ENCODE measurements around the gene PNLIPRP3. TPM values are rescaled to one million over a fixed set of nuclear protein-coding genes. Genes with fewer than 3 reads are reported as not detected.
A peak's percentile ranks its signal among the peaks of the same experiment; 100 is the strongest.

PNLIPRP3 gene
- total RNA-seq, 1 donor from 2014 or later: not detected

- no peak overlapping the region for H3K27ac Mint-ChIP-seq
- no peaks in the 10 kb centered on the region for H3K9me3 ChIP-seq (ENCODE audit: low read depth)
- DNase-seq (ENCODE audit: low spot score): no peak
These were observed 39.2 kb downstream of the PNLIPRP3 start for GRCh38 chr10:116466715-116467422.

GRCh38 chr10:116469437-116469836 lies 41.8 kb downstream of the PNLIPRP3 start:
- H4K20me1 ChIP-seq (ENCODE audit: low read depth): no peaks in the 10 kb centered on the region
- H3K4me2 ChIP-seq: no peak overlapping the region
- H3K27ac Mint-ChIP-seq: no peak overlapping the region
- H2AFZ ChIP-seq (replicated peaks): peak overlapping the region; percentile 21
- H3K27me3 Mint-ChIP-seq (ENCODE audit: insufficient read depth, low read depth): peaks cover 7% of the 10 kb centered on the region
- no peaks in the 10 kb centered on the region for H3F3A ChIP-seq (ENCODE audit: low read depth)
- no peaks in the 10 kb centered on the region for H3K4me1 ChIP-seq
- H3K9ac ChIP-seq: no peak overlapping the region
- no peak overlapping the region for H3K27ac ChIP-seq
- no peak overlapping the region for H3K4me3 Mint-ChIP-seq
- peaks cover 9% of the 10 kb centered on the region for H3K4me1 Mint-ChIP-seq
- no peaks in the 10 kb centered on the region for H3K9me3 ChIP-seq (ENCODE audit: low read depth)
- no peak for DNase-seq (ENCODE audit: low spot score)
- H3K27me3 ChIP-seq: no peaks in the 10 kb centered on the region
- H3K36me3 ChIP-seq: no peaks in the 10 kb centered on the region
- H3K79me2 ChIP-seq (ENCODE audit: low read depth): no peaks in the 10 kb centered on the region
- TF ChIP-seq EZH2phosphoT487 (IDR thresholded peaks at IDR 0.05) (no peak), EZH2 (IDR thresholded peaks at IDR 0.05) (no peak), CTCF (IDR thresholded peaks at IDR 0.05) (no peak)
- H3K9me3 Mint-ChIP-seq: no peaks in the 10 kb centered on the region
- H3K4me3 ChIP-seq: no peak overlapping the region
- H3K36me3 Mint-ChIP-seq: no peaks in the 10 kb centered on the region

More at GRCh38 chr10:116466715-116467422, 39.2 kb downstream of the PNLIPRP3 start:
- Histone ChIP-seq H3K4me2 (no peak overlapping the region), H3K27ac (no peak overlapping the region), H3K79me2 (ENCODE audit: low read depth) (no peaks in the 10 kb centered on the region), H3K4me3 (no peak overlapping the region), H3K4me1 (no peaks in the 10 kb centered on the region), H3K36me3 (no peaks in the 10 kb centered on the region), H3K9ac (no peak overlapping the region), H3F3A (ENCODE audit: low read depth) (no peaks in the 10 kb centered on the region), H3K27me3 (no peaks in the 10 kb centered on the region), H4K20me1 (ENCODE audit: low read depth) (no peaks in the 10 kb centered on the region), H2AFZ (replicated peaks) (peak overlapping the region; percentile 2)
- TF ChIP-seq CTCF (IDR thresholded peaks at IDR 0.05) (no peak), EZH2phosphoT487 (IDR thresholded peaks at IDR 0.05) (no peak), EZH2 (IDR thresholded peaks at IDR 0.05) (no peak)
- H3K4me3 Mint-ChIP-seq: no peak overlapping the region
- peaks cover 2% of the 10 kb centered on the region for H3K4me1 Mint-ChIP-seq
- no peaks in the 10 kb centered on the region for H3K36me3 Mint-ChIP-seq
- H3K9me3 Mint-ChIP-seq: no peaks in the 10 kb centered on the region
- H3K27me3 Mint-ChIP-seq (ENCODE audit: insufficient read depth, low read depth): peaks cover 2% of the 10 kb centered on the region

GRCh38 chr10:116470071-116470470 lies 42.4 kb downstream of the PNLIPRP3 start:
- no peak for DNase-seq (ENCODE audit: low spot score)
- Histone ChIP-seq H3K9me3 (ENCODE audit: low read depth) (no peaks in the 10 kb centered on the region), H3K4me2 (no peak overlapping the region), H3F3A (ENCODE audit: low read depth) (no peaks in the 10 kb centered on the region), H4K20me1 (ENCODE audit: low read depth) (no peaks in the 10 kb centered on the region), H3K4me3 (no peak overlapping the region), H3K79me2 (ENCODE audit: low read depth) (no peaks in the 10 kb centered on the region), H3K27me3 (no peaks in the 10 kb centered on the region), H3K36me3 (no peaks in the 10 kb centered on the region), H2AFZ (replicated peaks) (no peak overlapping the region), H3K9ac (no peak overlapping the region), H3K4me1 (no peaks in the 10 kb centered on the region), H3K27ac (no peak overlapping the region)
- Mint-ChIP-seq H3K4me1 (peaks cover 7% of the 10 kb centered on the region), H3K4me3 (no peak overlapping the region), H3K27ac (no peak overlapping the region), H3K36me3 (no peaks in the 10 kb centered on the region), H3K9me3 (no peaks in the 10 kb centered on the region), H3K27me3 (ENCODE audit: insufficient read depth, low read depth) (peaks cover 7% of the 10 kb centered on the region)
- TF ChIP-seq EZH2 (IDR thresholded peaks at IDR 0.05) (no peak), EZH2phosphoT487 (IDR thresholded peaks at IDR 0.05) (no peak), CTCF (IDR thresholded peaks at IDR 0.05) (no peak)
